GM20431 (cell line): Measurements from ENCODE around the gene TM4SF5.
"Not testable (repeated sequence)": the region's sequence is repeated elsewhere in the genome, so short reads cannot be mapped to it uniquely, and the experiment has no call there.

ENCODE experiments used
- in situ Hi-C: fragments of 300-500 bp; cut with MseI, MboI; formaldehyde crosslinking; loops from one replicate; pipeline ENCODE4 v1.15.0; 2020; ENCODE audit warnings: low sequenced_read_pairs; ENCODE audit not compliant: unreplicated experiment

Gene TM4SF5

DNA sequence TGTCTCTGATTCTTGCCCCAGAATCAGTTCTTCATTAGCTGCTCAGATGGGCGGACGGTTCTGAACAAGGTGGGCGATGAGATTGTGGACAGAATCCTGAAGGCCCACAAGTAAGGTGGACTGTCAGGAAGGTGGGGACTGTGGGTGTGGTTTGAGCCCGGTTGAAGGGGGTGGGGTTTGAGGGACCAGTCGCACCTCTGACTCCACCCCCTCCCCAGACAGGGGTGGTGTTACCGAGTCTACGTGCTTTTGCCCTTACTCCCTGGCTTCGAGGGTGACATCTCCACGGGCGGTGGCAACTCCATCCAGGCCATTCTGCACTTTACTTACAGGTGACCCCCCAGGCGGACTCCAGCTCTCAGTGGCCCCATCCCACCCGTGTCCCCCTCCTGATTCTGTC, 46.6 kb downstream of the TM4SF5 start:
- in situ Hi-C loops, result no loop called here

DNA sequence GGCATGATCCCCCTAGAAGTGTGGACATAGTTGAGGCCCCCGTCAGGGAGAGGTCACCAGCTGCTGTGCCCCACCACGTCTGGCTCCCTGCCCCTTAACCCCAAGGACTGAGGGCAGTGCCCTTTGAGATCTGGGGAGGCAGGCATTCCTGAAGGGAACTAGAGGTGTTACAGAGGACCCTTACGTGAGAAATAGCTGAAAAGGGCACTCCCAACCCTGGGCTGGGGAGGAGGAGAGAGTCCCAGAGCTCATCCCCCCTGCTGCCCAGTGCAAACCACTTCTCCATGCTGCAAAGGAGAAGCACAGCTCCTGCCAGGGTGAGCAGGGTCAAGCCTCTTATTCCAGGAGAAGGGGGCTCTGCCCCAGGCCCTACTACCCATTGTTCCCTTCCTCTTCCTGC, 51.1 kb downstream of the TM4SF5 start:
- in situ Hi-C loops, result no loop called here

DNA sequence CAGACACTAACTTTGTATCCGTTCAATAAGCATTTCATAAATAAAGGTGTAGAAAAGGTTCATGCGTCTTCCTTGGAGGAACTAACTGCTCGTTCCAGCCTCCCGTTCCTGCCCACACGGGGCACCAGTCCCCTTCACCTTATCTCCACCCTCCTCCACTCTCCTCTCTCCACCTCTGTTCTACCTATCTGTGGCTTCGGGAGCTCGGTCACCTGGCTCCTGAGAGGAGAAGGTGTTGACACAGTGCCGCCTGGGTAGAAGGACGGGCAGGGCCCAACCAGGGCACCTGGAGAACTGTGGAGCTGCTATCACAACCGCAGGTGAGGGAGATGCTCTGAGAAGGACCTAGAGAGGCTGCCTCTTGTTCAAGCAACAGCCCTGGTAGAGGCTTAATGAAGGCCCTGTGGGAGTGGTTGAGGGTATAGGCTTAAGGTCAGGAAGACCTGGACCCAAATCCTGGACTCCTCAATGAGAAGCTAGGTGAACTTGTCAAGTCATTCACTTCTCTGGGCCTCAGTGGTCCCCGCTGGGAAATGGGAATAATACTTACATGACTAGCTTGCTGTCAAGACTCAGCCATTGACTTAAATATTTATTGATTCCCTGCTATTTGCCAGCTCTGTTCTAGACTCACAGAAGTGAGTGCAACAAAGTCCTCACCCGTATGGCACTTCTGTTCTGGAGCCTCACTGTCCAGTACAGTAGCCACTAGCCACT, 51.8 kb downstream of the TM4SF5 start:
- in situ Hi-C loops, result no loop called here

DNA sequence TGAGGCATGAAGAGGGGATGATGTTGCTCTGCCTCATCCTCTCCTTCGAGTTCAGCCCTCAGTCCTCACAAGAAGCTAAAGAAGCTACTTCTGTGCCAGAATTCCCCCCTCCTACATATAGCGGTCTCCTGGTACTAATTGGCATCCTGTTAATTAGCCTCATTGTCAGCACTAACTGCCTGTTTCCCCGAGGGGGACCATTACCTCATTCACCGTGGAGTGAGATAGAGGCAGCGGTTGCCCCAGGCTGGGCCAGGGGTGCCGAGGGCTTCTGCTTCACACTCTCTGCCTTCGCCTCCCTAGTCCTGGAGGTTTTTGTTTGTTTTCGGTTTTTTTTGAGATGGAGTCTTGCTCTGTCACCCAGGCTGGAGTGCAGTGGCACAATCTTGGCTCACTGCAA, 55.7 kb downstream of the TM4SF5 start:
- in situ Hi-C loops, result no loop called here

DNA sequence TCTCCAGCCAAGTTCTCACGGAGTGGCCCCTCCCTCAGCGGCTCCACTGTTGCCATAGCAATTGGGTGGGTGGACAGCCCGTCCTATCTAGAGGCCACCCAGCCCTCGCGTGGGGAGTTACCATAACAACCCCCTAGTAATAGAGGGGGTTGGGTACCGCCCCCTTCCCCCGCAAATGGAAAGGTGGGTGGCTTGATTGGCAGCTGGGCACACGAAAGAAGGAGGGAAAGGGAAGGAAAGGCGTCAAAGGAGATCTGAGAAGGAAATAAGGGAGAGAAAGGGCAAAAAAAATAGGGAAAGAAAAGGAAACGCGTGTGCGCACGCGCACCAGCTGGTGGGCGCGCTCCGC, 61.1 kb downstream of the TM4SF5 start:
- in situ Hi-C loops, result not testable (repeated sequence)
